Measurements from ENCODE around the gene POPDC3.

DNA sequence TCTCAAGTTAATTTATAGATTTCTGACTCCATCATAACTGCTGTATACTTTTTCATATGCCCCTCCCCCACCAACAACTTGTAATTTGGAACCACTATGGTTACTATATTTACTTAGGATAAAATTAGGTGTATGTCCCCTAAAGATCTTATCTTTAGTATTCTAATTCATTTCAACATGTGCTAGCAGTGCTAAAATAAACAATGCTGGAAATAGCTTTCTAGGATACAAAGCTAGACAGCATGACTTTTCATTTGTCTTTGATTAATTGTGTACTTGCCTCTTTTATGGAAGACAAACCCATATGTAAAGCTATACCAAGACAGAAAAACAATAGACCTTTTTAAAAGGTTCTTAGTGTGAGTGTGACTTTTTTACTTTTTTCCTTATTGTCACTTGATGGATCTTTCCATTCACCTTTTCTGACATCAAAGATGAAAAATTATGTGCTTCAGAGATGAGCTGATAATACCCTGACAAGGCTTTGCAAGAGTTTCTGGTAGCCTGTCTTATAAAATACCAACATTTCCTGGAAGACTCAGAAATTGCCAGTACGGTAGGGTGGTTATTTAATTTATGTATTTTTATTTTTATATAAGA is 31.2 kb upstream of the POPDC3 start:
- TF ChIP-seq, protein P1, sequence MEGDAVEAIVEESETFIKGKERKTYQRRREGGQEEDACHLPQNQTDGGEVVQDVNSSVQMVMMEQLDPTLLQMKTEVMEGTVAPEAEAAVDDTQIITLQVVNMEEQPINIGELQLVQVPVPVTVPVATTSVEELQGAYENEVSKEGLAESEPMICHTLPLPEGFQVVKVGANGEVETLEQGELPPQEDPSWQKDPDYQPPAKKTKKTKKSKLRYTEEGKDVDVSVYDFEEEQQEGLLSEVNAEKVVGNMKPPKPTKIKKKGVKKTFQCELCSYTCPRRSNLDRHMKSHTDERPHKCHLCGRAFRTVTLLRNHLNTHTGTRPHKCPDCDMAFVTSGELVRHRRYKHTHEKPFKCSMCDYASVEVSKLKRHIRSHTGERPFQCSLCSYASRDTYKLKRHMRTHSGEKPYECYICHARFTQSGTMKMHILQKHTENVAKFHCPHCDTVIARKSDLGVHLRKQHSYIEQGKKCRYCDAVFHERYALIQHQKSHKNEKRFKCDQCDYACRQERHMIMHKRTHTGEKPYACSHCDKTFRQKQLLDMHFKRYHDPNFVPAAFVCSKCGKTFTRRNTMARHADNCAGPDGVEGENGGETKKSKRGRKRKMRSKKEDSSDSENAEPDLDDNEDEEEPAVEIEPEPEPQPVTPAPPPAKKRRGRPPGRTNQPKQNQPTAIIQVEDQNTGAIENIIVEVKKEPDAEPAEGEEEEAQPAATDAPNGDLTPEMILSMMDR (IDR thresholded peaks at IDR 0.05) = no peak
- TF ChIP-seq EZH2phosphoT487 (IDR thresholded peaks at IDR 0.05) = no peak

Measured in neural progenitor cell (in vitro differentiated cells).